Erythroblast (primary cell): ENCODE results near the gene SYNE2.

Experiments used
- GATA1 ChIP-seq: IDR thresholded peaks from 2 replicates; pipeline ENCODE4 v1.6.1; 2011; ENCODE audit warnings: low read depth, mild to moderate bottlenecking, control low read depth, low read length, moderate library complexity
- POLR2A ChIP-seq: IDR thresholded peaks from 2 replicates; pipeline ENCODE4 v1.6.1; 2011; ENCODE audit warnings: mild to moderate bottlenecking, low read length

DNA sequence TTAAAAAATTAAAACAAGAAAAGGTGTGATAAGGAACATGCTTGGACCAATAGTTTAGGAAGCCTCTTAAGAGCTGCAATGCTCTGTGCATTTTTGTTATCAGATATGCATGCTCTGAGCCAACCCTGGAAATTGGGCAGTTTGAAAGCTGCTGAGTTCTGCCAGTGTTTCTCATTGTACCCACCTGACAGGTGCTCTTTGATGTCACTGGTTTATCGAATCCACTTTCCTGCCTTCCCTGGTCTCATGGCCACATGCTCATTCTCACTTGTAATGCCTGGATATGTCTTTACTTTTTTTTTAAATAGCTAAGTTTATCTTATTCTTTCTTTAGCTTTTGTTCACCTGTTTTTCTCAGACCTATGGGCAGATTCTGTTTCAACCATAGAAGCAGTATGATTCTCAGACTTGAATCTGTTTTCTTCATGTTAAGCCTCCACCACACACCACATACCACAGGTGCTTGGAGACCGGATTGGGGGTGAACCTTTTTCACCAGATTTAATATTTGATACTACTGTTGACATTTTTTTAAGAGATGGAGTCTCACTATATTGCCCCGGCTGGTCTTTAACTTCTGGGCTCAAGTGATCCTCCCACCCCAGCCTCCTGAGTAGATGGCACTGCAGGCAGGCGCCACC is 350.7 kb downstream of the SYNE2 start:
- no peak for TF ChIP-seq POLR2A
- no peak for TF ChIP-seq GATA1
